ENCODE results near the gene JPH2.

GRCh38 chr20:44215125-44215524 lies 28.1 kb upstream of the JPH2 start:
- TF ChIP-seq POLR2A (IDR thresholded peaks at IDR 0.05; ENCODE audit: borderline replicate concordance, extremely low read depth, insufficient read depth, insufficient read length): no peak
- TF ChIP-seq POLR2AphosphoS5 (IDR thresholded peaks at IDR 0.05; ENCODE audit: low read depth, low read length): no peak
- TF ChIP-seq CTCF (IDR thresholded peaks at IDR 0.05 in 2 of 3, conservative IDR thresholded peaks at IDR 0.05 in 1 of 3; ENCODE audit: borderline replicate concordance in 1 of 3, insufficient read depth in 1 of 3, low read depth in 2 of 3, low read length in 2 of 3): peak; percentile 74 to 94 (median 88); a peak in 5 of 6 replicates
- no peak for TF ChIP-seq EZH2 (IDR thresholded peaks at IDR 0.05)
